Kidney (tissue), 22 donors: ENCODE measurements around the gene PRMT9. TPM values are rescaled to one million over a fixed set of nuclear protein-coding genes. Genes with fewer than 3 reads are reported as not detected.

Experiments
- DNase-seq, 5 donors: peaks; one replicate each; pipeline ENCODE4 v3.0.0-alpha.2; 2013 to 2020
- FAIRE-seq: peaks from 2 replicates; lab custom pipeline; 2012; peaks lifted over from hg19 to GRCh38; lab: Jason Lieb, UNC
- H3K27ac ChIP-seq, 2 donors: one replicate each; pipeline ENCODE4 v1.7.0; 2013; ENCODE audit warnings: low read depth in 2 of 2, low read length in 2 of 2, inconsistent platforms in 1 of 2
- H3K27me3 ChIP-seq: one replicate; pipeline ENCODE4 v1.7.1; 2013; ENCODE audit warnings: low read length, inconsistent platforms; ENCODE audit not compliant: control insufficient read depth, insufficient read depth
- H3K36me3 ChIP-seq, 3 donors: one replicate each; pipeline versions ENCODE4 v1.7.0 to v1.7.1; 2013; ENCODE audit warnings: low read length in 3 of 3, control low read depth in 1 of 3, inconsistent platforms in 1 of 3; ENCODE audit not compliant: insufficient read depth in 3 of 3, control insufficient read depth in 2 of 3
- H3K4me1 ChIP-seq, 3 donors: one replicate each; pipeline versions ENCODE4 v1.7.0 to v1.7.1; 2013; ENCODE audit warnings: low read length in 3 of 3, inconsistent platforms in 1 of 3, low read depth in 1 of 3; ENCODE audit not compliant: control insufficient read depth in 2 of 3, insufficient read depth in 2 of 3
- H3K4me3 ChIP-seq, 3 donors: one replicate each; pipeline versions ENCODE4 v1.7.0 to v1.8.1; 2013; ENCODE audit warnings: low read length in 3 of 3, control low read depth in 1 of 3, inconsistent platforms in 1 of 3
- H3K9ac ChIP-seq, 3 donors: one replicate each; pipeline versions ENCODE4 v1.7.0 to v1.7.1; 2013; ENCODE audit warnings: low read length in 3 of 3, control low read depth in 1 of 3, inconsistent platforms in 1 of 3
- H3K9me3 ChIP-seq, 3 donors: one replicate each; pipeline versions ENCODE4 v1.7.0 to v1.7.1; 2013; ENCODE audit warnings: low read length in 3 of 3, control low read depth in 1 of 3, inconsistent platforms in 1 of 3; ENCODE audit not compliant: control insufficient read depth in 2 of 3, insufficient read depth in 1 of 3
- intact Hi-C: fragments of 100-400 bp; cut with DNase I; formaldehyde crosslinking; loops from one replicate; pipeline ENCODE4 v1.11.1; 2022
- long read RNA-seq, 10 donors: library from polyadenylated mRNA in 1 of 10; unstranded in 1 of 10; transcript quantifications; one replicate each; pipeline ENCODE4 v2.0.0 and lab custom pipeline, GENCODE V29; 2021 to 2026
- polyA plus RNA-seq: library from polyadenylated mRNA; stranded (reverse); fragments of 350-450 nt; fragmentation: Illumina TruSeq; extraction: RNeasy Lipid Tissue Mini Kit (QIAGEN cat#74804); gene quantifications from one replicate; pipeline ENCODE4 v1.2.3, GENCODE V29; 2014; ENCODE audit warnings: low read depth, low replicate concordance; ENCODE audit not compliant: insufficient read depth
- total RNA-seq: library from RNA; stranded (reverse); fragmentation: NEBNext Ultra II Directional; extraction: Animal tissue kit (Norgen Biotek cat#: 25700); gene quantifications from one replicate; pipeline ENCODE4 v1.2.1, GENCODE V29; 2021
- TF ChIP-seq, protein P1 (sequence below): IDR thresholded peaks from 3 replicates; pipeline ENCODE4 v1.5.1; 2012; ENCODE audit warnings: mild to moderate bottlenecking, moderate library complexity, borderline replicate concordance; ENCODE audit not compliant: insufficient read depth; ENCODE audit errors: extremely low read depth
- donor health status: control.
- donor health status: control.
- donor health status: control.
- donor health status: control.
- donor health status: control.
- donor health status: DM: yes; HTN: yes; CAD: no.
- donor health status: Normal renal cell carcinoma (clear cell type).

PRMT9 gene
- total RNA-seq: 11.7 TPM
- polyA plus RNA-seq: 7.6 TPM
- long read RNA-seq, donor 1: 0 reads
- long read RNA-seq, donor 2, partial matches to known transcripts: 14 of 18 reads
- long read RNA-seq, donor 2, other reads (novel, unspliced or antisense): 0 of 18 reads
- long read RNA-seq, donor 3, partial matches to known transcripts: 17 of 19 reads
- long read RNA-seq, donor 3, other reads (novel, unspliced or antisense): 0 of 19 reads
- long read RNA-seq, donor 4, partial matches to known transcripts: 5 of 8 reads
- long read RNA-seq, donor 4, other reads (novel, unspliced or antisense): 0 of 8 reads
- long read RNA-seq, donor 5: 0 reads
- long read RNA-seq, donor 6, partial matches to known transcripts: 15 of 18 reads
- long read RNA-seq, donor 6, other reads (novel, unspliced or antisense): 0 of 18 reads
- long read RNA-seq, donor 7, partial matches to known transcripts: 1 of 7 reads
- long read RNA-seq, donor 7, other reads (novel, unspliced or antisense): 3 of 7 reads
- long read RNA-seq, donor 8, partial matches to known transcripts: 0 of 3 reads
- long read RNA-seq, donor 8, other reads (novel, unspliced or antisense): 0 of 3 reads
- long read RNA-seq, donor 9, partial matches to known transcripts: 0 of 2 reads
- long read RNA-seq, donor 9, other reads (novel, unspliced or antisense): 0 of 2 reads
- long read RNA-seq, donor 10, partial matches to known transcripts: 6 of 7 reads
- long read RNA-seq, donor 10, other reads (novel, unspliced or antisense): 0 of 7 reads

DNA sequence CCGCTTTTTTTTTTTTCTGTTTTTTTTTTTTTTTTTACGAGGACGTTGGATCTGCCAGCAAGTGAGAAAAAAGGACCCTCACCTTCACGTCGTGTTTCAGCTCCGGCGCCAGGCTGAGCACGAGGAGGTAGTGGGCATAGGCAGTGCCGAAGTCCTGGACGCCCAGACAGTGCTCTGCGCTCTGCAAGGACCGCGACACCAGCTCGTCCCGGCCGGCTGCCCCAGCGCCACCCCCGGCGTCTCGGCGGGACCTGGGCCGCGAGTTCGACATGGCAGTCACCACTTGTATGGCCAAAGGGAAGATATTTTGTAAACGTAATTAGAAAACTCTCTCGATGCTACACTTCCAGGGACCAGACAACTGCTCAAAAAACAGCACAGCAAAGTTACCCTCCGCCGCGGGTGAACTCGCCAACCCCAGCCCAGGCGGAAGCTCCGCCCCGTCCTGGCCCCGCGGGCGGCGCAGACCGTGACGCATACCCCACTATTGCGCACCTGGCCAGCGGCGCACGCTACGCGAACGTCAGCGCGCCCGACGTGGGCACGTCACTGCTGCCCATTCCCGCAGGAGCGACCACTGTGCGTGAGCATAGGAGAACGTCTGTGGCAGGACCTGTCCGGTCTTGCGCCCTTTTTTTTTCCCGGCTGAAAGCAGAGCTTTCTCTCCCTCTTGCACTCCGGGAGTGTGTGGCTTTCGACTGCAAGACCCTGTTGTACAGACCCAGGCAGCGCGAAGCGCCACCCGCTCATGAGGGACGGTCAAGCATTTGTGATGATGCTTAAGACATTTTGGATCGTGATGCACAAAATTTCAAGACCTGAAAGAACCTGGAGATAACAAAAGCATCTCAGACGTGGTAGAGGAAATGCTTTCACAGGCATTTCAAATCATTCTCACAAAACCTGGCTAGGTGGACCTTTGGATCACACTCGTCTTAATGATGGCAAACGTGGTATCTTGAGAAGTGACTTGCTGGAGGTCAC, at the start of gene PRMT9:
Gene PRMT9, minus strand, starts transcription at position 447 of the 984 bp plus-strand sequence. Its CDS starts 176 bp downstream, at position 271.
- FAIRE-seq (no peak), DNase-seq (peak; percentile 93 to 96 (median 95))
- no peaks in the 10 kb centered on the region for H3K9me3 ChIP-seq
- H3K36me3 ChIP-seq: peaks cover 0 to 2% (median 0%) of the 10 kb centered on the region in 3 donors
- H3K27me3 ChIP-seq: no peaks in the 10 kb centered on the region
- peaks cover 0 to 9% (median 3%) of the 10 kb centered on the region in 3 donors for H3K4me1 ChIP-seq
- peak within 1 kb of the TSS; percentile 66 to 95 for H3K27ac ChIP-seq
- peak within 1 kb of the TSS; percentile 74 to 93 (median 81) for H3K9ac ChIP-seq
- TF ChIP-seq, protein P1, sequence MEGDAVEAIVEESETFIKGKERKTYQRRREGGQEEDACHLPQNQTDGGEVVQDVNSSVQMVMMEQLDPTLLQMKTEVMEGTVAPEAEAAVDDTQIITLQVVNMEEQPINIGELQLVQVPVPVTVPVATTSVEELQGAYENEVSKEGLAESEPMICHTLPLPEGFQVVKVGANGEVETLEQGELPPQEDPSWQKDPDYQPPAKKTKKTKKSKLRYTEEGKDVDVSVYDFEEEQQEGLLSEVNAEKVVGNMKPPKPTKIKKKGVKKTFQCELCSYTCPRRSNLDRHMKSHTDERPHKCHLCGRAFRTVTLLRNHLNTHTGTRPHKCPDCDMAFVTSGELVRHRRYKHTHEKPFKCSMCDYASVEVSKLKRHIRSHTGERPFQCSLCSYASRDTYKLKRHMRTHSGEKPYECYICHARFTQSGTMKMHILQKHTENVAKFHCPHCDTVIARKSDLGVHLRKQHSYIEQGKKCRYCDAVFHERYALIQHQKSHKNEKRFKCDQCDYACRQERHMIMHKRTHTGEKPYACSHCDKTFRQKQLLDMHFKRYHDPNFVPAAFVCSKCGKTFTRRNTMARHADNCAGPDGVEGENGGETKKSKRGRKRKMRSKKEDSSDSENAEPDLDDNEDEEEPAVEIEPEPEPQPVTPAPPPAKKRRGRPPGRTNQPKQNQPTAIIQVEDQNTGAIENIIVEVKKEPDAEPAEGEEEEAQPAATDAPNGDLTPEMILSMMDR: no peak
- peak within 1 kb of the TSS; percentile 73 to 94 (median 90) for H3K4me3 ChIP-seq
- intact Hi-C loops: no loop called here

DNA sequence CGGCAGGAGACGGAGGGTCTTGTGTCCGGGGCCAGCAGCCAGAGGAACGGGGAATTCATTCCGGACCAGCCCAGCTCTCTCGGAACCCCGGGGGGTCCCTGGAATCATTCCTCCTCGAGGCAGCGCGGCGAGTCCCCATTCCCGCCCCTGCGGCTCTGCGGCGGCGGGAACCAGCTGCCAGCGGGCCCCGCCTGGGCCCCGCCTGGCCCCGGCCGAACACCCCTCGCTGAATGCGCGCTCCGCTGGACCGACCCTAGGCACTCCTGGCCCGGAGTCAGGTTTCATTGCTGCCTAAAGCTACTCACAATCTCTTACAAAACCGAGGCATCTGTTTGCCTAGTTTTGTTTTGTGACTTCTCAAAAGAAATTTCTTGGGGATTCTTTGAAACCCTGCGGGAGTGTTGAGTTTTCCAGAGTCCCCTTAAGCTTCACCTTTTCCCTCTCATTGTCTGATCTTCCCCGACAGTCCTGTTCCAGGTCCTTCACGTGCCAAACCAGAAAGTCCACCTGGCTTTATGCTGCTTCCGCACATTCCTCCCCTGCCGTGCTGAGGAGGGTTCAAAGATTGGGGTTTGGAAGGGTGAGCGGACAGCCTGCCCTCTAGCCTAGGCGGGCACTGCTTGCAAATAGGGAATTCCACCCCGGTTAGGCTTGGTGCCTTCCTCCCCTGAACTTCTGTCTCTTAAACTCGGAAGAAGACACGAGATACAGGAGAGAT, 48.7 kb upstream of the PRMT9 start:
- peak overlapping the region; percentile 84 to 85 (median 85) for H3K4me3 ChIP-seq
- TF ChIP-seq, protein P1: no peak
- peak overlapping the region; percentile 65 to 84 (median 71) for H3K9ac ChIP-seq
- H3K36me3 ChIP-seq: no peaks in the 10 kb centered on the region
- H3K27me3 ChIP-seq: no peaks in the 10 kb centered on the region
- DNase-seq (peak; percentile 80 to 90 (median 85)), FAIRE-seq (no peak)
- H3K4me1 ChIP-seq: peaks cover 3 to 7% (median 6%) of the 10 kb centered on the region in 3 donors
- peak overlapping the region; percentile 87 to 91 for H3K27ac ChIP-seq
- intact Hi-C loops: no loop called here
- no peaks in the 10 kb centered on the region for H3K9me3 ChIP-seq
